ENCODE measurements around the gene ENGASE. TPM values are rescaled to one million over a fixed set of nuclear protein-coding genes. Genes with fewer than 3 reads are reported as not detected.

The ENGASE gene
- total RNA-seq, 1 donor from 2014 or later, result 10.5 TPM

DNA sequence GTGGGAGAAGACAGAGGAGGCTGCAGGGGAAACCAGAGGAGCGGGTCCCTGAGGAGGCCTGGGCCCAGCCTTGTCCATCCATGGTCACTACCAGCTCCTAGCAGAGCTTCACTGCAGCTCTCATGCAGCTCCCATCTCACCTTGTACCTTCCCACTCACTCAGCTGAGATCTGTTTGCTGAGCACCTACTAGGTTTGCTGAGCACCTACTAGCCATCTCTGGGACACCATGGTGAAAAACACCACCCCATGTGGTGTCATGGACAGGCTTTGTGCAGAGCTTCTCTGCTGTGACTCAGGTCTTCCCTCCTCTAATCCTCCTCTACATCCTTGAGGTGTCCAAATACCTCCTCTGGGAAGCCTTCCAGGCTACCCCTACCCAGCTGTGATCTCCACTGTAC, 58.6 kb downstream of the ENGASE start:
- TF ChIP-seq, protein P1, sequence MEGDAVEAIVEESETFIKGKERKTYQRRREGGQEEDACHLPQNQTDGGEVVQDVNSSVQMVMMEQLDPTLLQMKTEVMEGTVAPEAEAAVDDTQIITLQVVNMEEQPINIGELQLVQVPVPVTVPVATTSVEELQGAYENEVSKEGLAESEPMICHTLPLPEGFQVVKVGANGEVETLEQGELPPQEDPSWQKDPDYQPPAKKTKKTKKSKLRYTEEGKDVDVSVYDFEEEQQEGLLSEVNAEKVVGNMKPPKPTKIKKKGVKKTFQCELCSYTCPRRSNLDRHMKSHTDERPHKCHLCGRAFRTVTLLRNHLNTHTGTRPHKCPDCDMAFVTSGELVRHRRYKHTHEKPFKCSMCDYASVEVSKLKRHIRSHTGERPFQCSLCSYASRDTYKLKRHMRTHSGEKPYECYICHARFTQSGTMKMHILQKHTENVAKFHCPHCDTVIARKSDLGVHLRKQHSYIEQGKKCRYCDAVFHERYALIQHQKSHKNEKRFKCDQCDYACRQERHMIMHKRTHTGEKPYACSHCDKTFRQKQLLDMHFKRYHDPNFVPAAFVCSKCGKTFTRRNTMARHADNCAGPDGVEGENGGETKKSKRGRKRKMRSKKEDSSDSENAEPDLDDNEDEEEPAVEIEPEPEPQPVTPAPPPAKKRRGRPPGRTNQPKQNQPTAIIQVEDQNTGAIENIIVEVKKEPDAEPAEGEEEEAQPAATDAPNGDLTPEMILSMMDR (IDR thresholded peaks at IDR 0.05; ENCODE audit: insufficient read depth, low read length, severe bottlenecking), result no peak
- peak; percentile 80 for FAIRE-seq
- Histone ChIP-seq H3K27me3 (ENCODE audit: control insufficient read depth, insufficient read depth, low read length) (peaks cover 2% of the 10 kb centered on the region), H3K36me3 (ENCODE audit: control insufficient read depth, insufficient read depth, low read length) (no peaks in the 10 kb centered on the region), H3K4me3 (ENCODE audit: low read depth, low read length) (no peak overlapping the region)
- DNase-seq (ENCODE audit: low read depth), result no peak

DNA sequence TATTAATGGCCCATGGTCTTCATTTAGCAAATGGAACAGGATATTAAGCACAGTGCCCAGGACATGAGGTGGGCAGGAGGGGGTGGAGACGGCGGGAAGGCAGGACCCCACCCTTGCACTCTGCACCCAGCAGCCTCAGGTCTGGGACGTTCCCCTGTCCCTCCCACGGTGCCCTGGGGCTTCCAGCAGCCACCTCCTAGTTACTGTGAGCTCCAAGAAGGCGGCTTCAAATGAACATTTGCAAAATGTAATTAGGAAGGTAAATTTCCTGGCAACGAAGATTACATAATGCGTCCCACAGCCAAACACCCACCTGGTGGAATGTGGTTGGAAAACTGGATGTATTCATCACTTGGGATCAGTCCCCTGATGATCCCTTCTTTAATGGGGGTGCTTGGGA, 59.4 kb downstream of the ENGASE start:
- no peak for FAIRE-seq
- Histone ChIP-seq H3K27me3 (ENCODE audit: control insufficient read depth, insufficient read depth, low read length) (peaks cover 2% of the 10 kb centered on the region), H3K4me3 (ENCODE audit: low read depth, low read length) (no peak overlapping the region), H3K36me3 (ENCODE audit: control insufficient read depth, insufficient read depth, low read length) (no peaks in the 10 kb centered on the region)
- TF ChIP-seq, protein P1 (IDR thresholded peaks at IDR 0.05; ENCODE audit: insufficient read depth, low read length, severe bottlenecking), result no peak
- DNase-seq (ENCODE audit: low read depth), result no peak

DNA sequence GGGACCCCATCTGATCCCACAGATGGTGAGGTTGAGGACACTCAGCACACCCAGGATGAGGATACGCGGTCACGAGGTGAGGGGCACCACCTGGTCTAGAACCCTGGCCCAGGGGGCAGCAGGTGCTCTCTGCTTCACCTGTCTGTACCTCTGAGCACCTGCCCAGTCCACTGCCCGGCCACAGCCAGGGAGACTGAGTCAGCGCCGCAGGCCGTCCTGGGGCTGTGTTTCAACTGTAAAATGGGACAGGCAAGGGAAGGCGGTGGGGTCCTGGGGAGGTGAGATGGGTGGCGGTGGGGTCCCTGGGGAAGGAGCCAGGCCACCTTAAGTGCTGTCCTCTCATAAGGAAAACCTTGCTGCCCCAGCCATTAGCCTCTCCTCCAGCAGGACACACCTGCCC, 60.4 kb downstream of the ENGASE start:
- Histone ChIP-seq H3K36me3 (ENCODE audit: control insufficient read depth, insufficient read depth, low read length) (no peaks in the 10 kb centered on the region), H3K4me3 (ENCODE audit: low read depth, low read length) (no peak overlapping the region), H3K27me3 (ENCODE audit: control insufficient read depth, insufficient read depth, low read length) (peaks cover 2% of the 10 kb centered on the region)
- FAIRE-seq (no peak), DNase-seq (ENCODE audit: low read depth) (no peak)
- TF ChIP-seq, protein P1 (IDR thresholded peaks at IDR 0.05; ENCODE audit: insufficient read depth, low read length, severe bottlenecking), result no peak

DNA sequence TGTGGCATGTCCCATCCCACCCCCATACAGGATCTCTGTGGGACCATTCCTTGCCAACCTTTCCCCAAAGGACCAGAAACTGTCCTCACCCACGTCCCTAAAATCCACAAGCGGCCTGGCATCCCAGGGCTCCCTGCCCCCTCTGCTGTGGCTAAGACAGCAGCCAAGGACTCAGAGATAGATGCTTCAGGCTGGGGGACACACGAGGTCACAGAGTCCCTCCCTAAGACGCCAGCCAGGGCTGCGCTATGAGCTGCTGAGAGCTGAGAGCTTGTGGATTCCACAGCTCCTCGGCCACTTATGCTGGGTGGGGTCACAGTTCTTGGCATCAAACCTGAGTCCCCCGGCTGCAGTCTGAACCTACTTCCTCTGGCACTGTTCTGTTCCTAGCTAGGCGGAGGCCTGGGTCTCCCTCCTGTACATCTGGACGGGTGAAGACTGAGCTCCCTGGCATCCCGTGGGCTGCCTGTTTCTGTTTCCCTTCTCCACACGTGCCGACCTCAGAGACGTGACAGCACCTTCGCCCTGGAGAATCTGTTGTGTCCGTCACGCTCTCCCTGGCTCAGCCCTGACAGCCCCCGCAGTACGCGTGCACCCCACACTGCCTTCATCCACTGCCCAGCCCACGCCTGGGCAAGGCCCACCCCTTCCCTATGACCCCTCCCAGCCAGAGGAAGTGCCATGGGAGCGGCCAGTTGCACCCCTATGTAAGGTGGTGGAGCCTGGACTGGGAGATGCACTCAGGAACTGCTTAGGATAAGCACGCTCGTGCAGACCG, 61.2 kb downstream of the ENGASE start:
- Histone ChIP-seq H3K36me3 (ENCODE audit: control insufficient read depth, insufficient read depth, low read length) (no peaks in the 10 kb centered on the region), H3K27me3 (ENCODE audit: control insufficient read depth, insufficient read depth, low read length) (peaks cover 2% of the 10 kb centered on the region), H3K4me3 (ENCODE audit: low read depth, low read length) (no peak overlapping the region)
- TF ChIP-seq, protein P1 (IDR thresholded peaks at IDR 0.05; ENCODE audit: insufficient read depth, low read length, severe bottlenecking), result no peak
- FAIRE-seq, result no peak
- no peak for DNase-seq (ENCODE audit: low read depth)

Other genes with a start within 250 kb of the ENGASE start
- gene USP36, start 234.0 kb upstream of the ENGASE start, total RNA-seq, result 18.8 and 21.6 TPM in 2 replicates
- 0.13 and 0.26 TPM in 2 replicates for gene CEP295NL, start 171.6 kb upstream of the ENGASE start, total RNA-seq
- 2.1 and 2.2 TPM in 2 replicates for gene TIMP2, start 149.4 kb upstream of the ENGASE start, total RNA-seq
- 116 and 118 TPM in 2 replicates for gene LGALS3BP, start 94.9 kb upstream of the ENGASE start, total RNA-seq
- gene CANT1, start 65.1 kb upstream of the ENGASE start, total RNA-seq, result 60.0 and 114 TPM in 2 replicates
- gene C1QTNF1, start 50.7 kb upstream of the ENGASE start, total RNA-seq, result 0.13 and 0.79 TPM in 2 replicates

Measured in bronchial epithelial cell (primary cell).